C4-2B (cell line): ENCODE results near the gene DCXR.

Experiments
- ZFX ChIP-seq: fragments of 450-650 bp; IDR thresholded peaks from 2 replicates; pipeline ENCODE4 v1.6.1; 2017
- TF ChIP-seq, protein P1 (sequence below): fragments of 450-650 bp; conservative IDR thresholded peaks from 2 replicates; pipeline ENCODE4 v1.5.1; 2017; ENCODE audit warnings: mild to moderate bottlenecking

DNA sequence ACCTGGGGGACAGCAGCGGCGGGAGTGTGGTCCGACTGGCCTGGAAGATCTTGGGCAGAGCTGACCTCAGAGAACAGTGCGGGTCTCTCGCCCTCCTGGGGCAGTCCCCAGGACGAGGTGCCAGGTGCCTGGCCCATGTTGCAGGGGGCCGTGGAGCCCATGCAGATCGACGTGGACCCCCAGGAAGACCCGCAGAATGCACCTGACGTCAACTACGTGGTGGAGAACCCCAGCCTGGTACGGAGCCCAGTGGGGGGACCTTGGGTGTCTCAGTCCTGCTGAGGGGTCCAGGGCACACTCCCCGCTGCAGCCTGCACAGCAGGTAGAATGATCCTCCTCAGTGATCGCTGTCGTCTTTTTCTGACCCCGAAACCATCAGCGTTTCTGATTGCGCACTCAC is 15.6 kb upstream of the DCXR start:
- TF ChIP-seq, protein P1, sequence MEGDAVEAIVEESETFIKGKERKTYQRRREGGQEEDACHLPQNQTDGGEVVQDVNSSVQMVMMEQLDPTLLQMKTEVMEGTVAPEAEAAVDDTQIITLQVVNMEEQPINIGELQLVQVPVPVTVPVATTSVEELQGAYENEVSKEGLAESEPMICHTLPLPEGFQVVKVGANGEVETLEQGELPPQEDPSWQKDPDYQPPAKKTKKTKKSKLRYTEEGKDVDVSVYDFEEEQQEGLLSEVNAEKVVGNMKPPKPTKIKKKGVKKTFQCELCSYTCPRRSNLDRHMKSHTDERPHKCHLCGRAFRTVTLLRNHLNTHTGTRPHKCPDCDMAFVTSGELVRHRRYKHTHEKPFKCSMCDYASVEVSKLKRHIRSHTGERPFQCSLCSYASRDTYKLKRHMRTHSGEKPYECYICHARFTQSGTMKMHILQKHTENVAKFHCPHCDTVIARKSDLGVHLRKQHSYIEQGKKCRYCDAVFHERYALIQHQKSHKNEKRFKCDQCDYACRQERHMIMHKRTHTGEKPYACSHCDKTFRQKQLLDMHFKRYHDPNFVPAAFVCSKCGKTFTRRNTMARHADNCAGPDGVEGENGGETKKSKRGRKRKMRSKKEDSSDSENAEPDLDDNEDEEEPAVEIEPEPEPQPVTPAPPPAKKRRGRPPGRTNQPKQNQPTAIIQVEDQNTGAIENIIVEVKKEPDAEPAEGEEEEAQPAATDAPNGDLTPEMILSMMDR: no peak
- TF ChIP-seq ZFX: no peak
